Measurements from ENCODE around the gene TMEM248. TPM values are rescaled to one million over a fixed set of nuclear protein-coding genes. Genes with fewer than 3 reads are reported as not detected.
"Not testable (repeated sequence)": the region's sequence is repeated elsewhere in the genome, so short reads cannot be mapped to it uniquely, and the experiment has no call there.

TMEM248 gene
- total RNA-seq, 1 donor from 2014 or later = 97.2 TPM

DNA sequence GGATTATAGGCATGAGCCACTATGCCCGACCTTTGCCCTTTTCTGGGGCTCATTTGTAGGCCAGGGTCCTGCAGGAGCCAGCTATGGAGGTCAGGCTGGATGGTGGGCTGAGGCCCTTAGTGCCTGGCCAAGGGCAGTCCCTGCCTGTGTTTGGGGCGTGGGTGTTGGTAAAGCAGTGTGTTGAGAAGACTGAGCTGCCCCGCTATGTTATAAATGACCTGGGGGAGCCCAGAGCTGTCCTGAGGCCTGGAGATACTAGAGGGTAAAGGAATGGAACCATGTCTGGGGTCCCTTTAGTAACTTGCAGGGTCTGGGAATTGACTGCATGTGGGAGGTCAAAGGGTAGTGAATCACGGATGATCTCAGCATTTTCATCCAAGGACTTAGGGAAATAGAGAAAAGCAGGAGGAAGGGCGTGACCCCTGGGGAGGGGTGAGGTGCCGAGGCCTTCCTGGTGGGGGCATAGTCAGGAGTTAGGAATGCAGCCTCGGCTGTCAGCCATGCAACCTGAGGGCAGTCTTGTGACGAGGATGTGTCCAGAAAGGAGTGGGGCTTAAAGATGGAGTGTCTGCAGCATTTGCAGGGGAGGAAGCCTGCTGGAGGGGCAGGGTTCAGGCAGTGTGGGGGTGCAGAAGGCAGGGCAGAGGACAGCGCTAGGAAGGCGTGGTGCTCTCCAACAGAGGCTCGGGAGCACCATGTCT is 31.5 kb downstream of the TMEM248 start:
- DNase-seq = peak; percentile 75

DNA sequence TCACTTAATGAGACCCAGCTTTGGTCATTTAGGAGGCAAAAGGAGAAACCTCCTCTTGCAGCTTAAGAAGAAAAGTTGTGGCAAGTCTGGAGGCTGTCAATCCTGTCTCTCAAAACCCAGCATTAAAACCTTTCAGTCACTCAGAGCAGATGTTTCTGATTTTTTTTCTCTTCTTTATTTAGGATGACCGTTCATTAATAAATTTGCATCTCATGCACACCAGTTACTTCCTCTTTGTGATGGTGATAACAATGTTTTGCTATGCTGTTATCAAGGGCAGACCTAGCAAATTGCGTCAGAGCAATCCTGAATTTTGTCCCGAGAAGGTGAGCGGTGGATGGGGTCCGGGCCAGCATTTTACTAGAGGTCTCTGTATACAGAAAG is 32.0 kb downstream of the TMEM248 start:
- no peak for DNase-seq

DNA sequence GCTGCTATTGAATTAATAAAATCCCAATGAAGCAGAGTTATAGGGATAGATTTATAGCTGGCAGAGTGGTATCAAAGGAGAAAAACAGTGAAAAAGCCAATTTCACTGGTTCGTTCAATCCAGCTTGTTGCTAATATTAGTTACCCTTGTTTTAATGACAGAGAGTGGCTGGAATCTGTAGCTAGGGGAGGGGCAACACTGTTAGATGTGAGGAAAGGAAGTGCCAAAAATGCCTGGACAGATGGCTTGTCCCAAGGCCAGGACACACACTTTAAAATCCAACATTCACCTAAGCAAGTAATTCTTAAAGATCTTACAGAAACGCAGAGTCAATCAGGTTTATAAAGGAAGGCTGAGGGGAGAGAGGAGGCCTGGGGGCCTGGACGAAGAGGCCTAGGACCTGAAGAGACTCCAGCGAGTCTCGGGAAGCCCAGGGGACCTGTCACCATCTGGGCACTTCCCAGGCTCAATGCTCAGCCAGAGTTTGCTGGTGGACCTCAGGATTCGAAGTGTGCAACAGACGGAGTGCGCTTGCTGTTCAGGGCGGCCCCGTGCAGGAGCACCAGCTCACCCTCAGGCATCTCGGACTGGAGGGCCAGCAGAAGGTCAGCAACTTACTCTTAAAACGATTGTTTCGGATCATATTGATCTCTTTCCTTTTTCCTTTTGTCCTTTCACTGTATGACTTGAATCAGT is 36.7 kb downstream of the TMEM248 start:
- DNase-seq = no peak

DNA sequence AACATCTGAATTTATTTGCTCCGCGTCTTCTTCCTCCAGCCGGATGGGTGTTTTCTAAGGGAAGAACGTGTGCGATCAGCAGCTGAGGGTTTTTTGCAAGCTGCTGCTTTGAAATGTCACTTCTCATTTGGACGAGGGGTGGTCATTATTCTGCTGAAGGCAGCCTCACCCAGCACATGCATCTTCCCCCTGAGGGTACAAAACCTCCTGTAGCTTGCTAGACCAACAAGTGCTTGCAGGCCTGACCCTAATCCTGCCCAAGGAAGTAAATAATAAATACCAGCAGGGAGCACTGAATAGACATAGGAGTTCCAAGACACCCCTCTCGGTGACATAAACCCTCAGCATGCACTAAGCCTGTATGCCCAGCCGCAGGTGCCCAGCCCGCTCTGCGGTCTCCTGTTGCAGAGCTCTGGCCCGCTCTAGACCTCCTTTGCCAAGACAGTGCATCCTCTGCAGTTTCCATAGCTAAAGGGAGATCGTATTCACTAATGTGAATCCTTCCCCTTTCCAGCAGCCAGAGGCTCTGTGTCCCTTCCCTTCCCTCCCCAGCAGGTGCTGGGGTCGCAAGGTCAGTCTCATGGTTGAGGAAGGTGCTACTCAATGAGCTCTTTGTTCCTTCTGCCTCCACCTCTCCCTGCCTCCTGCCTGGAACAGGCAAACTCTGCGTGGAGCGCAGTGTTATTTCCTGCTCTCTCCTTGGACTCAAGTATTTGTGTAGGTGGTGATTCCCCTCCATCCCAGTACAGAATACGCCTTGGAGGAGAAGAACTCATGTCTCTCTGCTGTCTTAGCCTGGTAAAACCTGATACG is 37.7 kb downstream of the TMEM248 start:
- no peak for DNase-seq

DNA sequence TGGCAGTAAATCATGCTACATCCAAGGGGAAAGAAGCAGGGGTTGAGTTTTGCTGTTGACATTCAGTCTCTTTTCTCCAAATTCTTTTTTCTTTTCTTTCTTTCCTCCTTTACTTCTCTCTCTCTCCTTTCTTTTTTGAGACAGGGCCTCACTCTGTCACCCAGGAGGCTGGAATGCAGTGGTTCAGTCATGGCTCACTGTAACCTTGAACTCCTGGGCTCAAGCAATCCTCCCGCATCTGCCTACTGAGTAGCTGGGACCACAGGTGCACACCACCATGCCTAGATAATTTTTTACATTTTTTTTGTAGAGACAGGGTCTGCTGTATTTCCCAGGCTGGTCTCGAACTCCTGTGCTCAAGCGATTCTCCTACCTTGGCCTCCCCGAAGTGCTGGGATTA is 39.2 kb downstream of the TMEM248 start:
- DNase-seq = no peak

DNA sequence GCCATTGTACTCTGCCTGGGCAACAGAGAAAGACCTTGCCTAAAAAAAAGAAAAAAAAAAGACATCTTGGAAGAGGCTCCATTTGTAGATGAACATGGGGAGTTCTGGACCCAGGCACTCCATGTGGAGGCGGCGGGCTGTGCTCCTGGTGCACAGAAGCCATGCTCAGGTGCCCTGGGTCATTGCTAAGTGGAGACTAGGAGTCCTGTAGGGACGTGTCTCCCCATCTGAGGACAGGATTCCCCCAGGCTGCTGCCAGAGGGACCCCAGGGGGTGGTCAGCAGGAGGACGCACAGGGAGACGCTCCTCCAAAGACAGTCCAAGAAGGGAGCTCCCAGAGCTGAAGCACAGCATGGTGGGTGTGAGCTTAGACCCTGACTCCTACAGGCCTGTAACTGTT is 40.1 kb downstream of the TMEM248 start:
- DNase-seq = no peak

DNA sequence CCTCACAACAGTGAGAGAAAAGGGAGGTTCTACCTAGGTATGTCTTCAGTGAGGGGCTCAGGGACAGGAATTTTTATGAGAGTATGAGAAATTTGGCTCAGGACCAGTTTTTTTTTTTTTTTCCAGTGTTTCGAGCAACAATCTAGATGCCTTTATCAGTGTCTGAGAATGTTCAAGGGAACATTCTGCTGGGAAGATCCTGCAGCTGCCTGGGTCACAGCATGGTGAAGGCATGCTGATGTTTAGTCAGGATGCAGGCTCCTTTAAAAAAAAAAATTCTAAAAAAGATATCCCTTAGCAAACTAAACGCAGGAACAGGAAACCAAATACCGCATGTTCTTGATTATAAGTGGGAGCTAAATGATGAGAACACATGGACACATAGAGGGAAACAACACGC is 43.4 kb downstream of the TMEM248 start:
- DNase-seq = no peak

DNA sequence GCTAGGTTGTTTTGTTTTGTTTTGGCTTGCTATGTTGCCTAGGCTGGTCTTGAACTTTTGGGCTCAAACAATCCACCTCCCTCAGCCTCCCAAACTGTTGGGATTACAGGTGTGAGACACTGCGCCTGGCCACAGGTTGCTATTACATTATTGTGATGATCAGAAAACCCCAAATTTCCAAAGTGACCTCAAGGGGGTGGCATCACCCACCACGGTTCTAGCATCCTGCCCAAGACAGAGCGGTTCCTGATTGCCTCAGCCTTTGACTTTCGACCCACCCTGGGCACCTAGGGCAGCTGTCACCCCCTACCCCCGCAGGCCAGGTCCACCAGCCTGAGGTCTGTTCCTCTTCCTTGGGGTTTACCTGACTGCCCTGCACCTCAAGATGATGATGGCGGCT is 46.0 kb downstream of the TMEM248 start:
- no peak for DNase-seq

DNA sequence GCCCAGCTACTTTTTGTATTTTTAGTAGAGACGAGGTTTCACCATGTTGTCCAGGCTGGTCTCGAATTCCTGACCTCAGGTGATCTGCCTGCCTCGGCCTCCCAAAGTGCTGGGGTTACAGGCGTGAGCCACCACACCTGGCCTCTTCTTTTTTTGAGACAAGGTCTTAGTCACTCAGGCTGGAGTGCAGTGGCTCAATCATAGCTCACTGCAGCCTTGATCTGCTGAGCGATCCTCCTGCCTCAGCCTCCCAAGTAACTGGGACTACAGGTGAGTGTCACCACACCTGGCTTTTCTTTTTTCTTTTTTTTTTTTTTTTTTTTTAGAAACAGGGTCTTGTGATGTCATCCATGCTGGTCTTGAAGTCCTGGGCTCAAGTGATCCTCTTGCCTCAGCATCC is 48.0 kb downstream of the TMEM248 start:
- DNase-seq = not testable (repeated sequence)

DNA sequence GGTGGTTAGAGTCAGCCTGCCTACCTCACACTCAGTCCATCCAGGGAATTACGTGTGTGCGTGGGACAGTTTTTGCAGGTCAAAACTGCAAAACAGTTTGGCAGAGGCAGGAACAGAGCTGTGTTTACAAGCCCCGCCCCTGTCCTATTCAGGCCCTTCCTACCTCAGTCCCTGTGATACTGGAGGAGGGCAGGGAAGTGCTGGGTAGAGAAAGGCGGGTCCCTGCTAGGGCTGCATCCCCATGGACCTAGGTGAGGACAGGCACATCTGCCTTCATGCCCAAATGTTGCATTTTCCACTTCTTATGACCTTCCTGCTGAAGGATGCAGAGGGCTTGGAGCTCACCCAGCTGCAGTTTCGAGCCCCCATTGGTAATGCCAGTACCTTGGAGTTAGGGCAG is 49.3 kb downstream of the TMEM248 start:
- DNase-seq = no peak

DNA sequence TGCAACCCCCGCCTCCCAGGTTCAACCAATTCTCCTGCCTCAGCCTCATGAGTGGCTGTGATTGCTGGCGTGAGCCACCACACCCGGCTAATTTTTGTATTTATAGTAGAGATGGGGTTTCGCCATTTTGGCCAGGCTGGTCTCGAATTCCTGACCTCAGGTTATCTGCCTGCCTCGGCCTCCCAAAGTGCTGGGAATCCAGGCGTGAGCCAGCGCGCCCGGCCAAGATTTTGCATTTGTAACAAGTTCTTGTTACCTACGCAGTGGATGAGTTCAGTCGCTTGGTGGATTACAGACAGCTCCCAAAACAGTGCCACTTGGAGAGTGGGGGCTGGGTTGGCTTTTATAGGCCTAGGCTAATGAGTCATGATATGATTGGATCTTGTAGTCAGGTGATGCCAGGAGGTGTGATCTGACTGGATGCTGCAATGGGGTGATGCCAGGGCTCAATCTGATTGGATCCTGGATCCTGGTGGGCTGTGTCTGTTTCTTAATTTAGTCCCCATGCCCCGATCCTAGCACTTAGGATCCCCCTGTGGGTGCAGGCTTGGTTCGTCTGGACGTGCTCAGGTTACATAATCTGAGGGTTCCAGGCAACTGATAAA is 54.1 kb downstream of the TMEM248 start:
- DNase-seq = no peak

DNA sequence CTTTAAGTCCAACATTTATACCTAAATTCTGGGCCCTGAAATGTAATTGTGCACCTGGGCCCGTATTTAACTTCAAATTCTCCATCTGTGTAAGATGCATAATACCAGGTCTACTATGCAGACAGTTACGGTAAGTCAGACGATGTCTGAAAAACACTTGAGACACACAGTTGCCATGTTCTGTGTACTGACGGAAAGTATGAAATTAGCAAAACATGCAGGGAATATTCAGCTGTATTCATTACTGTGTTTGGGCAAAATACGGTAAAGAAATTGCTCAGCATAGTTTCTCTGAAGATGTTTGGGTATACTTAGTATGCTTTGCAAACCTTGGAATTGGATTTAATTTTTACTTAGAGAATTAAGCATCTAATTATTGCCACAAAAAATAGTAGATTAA is 57.3 kb downstream of the TMEM248 start:
- DNase-seq = not testable (repeated sequence)

DNA sequence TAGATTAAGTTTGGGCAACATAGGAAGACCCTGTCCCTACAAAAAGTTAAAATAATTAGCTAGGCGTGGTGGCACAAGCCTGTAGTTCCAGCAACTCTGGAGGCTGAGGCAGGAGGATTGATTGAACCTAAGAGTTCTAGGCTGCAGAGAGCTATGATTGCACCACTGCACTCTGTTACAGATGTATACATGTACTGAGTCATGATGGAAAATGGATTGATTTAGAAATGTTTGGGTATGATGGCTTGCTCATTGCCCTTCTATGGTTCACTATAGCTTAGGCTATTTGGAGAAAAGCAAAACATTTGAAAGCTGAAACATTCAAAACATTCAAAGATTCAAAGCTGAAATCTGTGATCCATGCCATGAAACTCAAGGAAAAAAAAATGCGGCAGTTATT is 58.0 kb downstream of the TMEM248 start:
- not testable (repeated sequence) for DNase-seq

DNA sequence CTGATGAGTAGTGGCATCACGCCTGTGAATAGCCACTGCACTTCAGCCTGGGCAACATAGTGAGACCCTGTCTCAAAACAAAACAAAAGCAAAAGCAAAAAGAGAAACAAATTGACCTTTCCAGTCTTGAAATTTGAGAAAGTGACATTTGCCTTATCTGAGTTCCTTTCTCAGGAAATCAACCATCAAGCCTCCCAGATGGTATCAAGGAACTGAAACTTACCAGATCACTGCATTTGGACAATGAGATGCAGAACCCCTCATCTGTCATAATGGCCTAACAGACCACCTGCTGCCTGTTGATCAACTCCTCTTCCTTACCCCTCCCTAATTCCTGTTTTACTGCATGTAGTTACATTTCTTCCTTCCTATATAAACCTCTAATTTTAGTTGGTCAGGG is 59.3 kb downstream of the TMEM248 start:
- DNase-seq = not testable (repeated sequence)

DNA sequence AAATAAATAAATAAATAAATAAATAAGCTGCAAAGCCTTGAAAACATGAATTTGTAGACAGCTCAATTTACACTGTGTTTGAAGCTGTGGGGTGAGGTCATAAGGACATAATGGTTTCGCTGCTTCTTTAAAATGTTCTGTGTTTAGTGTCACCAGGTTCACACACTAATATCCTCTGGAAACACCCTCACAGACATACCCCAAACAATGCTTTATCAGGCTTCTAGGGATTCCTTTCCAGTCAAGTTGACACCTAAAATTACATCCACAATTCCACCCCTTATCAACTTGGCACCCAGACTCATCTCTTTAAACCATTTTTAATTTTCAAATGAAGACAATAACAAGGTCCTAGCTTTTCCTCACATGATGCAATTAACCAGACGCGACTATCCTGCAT is 68.5 kb downstream of the TMEM248 start:
- DNase-seq = not testable (repeated sequence)

DNA sequence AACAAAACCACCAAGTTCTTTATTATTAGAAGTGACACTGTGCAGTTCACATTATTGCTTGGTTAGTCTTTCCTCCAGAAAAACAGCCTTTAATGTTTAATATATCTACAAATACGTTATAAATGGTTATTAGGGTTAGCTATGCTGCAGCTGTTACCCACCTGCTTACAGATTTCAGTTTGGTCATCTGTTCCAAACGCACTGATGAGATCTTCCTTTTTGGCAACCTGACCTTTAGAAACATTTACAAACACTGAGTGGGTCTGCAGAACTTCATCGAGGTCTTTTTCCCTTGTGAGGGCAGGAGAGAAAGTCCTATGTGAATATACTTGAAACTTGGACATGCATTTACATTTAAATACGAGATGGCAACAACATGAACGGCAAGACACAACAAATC is 73.0 kb downstream of the TMEM248 start:
- DNase-seq = not testable (repeated sequence)

DNA sequence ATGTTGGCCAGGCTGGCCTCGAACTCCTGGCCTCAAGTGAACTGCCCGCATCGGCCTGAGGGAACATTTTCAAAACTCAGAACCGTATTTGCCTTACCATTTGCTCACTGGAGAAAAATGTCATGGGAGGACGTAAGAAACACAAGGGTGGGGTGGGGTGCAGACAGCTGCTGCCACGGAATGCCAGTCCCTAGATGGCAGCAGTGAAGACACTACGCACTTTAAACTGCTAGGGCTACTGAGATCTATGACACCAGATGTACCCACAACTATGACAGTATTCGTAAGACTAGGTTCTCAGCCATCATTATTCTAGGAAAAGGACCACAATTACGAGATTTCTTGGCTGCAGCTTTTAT is 73.6 kb downstream of the TMEM248 start:
- DNase-seq = peak; percentile 78

DNA sequence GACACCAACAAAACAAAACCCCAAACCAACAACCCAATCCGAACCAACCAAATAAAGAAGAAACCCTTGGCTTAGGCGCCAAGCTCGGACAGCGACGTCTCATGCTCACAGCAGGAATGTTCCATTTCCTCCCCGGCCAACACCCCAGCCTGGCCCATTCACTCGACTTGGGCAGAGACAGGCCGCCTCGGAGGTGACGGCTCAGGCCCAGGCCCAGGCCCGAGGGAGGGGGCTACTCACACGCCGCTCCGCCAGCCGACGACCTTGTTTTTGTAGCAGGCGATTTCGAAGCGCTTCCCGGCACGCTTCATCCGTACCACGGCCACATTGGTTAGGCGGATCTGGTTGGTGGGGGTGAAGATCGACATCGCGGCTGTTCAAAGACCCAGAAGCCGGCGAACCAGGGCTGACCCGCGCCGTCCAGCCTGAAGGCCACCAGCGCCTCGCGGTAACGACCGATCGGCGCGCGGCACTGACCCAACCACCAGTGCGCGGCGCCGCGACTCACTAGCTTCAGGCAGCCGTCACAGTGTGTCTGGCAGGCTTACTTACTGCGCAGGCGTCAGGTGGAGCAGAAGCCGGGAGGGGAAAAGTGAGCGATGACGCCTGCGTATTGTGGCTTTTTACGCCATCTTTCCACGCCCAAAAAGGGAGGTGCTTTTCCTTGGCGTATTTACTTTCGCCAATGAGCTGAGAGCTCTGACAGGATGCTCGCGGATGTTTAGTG is 74.2 kb downstream of the TMEM248 start, which contains the start of gene SBDS:
Gene SBDS, minus strand, starts transcription at position 537 of the 727 bp plus-strand sequence. Its CDS starts 169 bp downstream, at position 368.
- peak; percentile 98 for DNase-seq

DNA sequence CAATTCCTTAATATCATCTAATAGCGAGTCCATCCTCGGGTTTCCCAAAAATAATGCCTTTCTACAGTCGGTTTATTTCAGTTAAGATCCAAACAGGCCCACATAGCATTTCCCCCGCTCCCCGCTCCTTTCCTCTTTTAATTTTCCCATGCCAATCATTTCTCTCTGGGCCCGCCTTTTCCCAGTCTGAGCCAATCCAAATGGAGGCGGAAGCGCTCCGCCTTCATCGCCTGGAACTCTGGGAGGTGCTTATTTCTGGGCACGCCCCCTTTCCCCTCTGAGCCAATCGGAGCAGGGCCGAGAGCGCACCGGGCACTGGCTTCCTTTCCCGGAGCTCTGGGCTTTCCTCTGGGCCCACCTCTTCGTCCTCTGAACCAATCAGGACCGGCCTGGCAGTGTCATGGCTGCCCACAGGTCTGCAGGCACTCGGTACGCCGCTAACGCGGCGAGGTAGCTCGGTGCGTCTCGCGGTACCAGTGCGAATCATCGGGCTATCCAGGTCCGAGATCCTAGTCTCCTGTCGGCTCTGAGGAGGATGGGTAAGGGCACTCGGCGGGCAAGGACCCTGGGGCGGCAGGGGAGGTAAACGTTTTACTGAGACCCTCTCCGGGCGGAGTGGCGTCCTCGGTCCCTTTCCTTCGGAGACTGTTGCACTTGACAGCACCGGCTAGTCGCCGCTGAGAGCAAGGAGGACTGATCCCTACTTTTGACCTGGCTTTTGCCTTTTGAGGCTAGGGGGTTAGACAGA is 75.6 kb downstream of the TMEM248 start, which contains the start of gene TYW1:
Gene TYW1, plus strand, starts transcription at position 390 of the 748 bp plus-strand sequence. Its CDS starts 146 bp downstream, at position 536.
- DNase-seq = peak; percentile 98

DNA sequence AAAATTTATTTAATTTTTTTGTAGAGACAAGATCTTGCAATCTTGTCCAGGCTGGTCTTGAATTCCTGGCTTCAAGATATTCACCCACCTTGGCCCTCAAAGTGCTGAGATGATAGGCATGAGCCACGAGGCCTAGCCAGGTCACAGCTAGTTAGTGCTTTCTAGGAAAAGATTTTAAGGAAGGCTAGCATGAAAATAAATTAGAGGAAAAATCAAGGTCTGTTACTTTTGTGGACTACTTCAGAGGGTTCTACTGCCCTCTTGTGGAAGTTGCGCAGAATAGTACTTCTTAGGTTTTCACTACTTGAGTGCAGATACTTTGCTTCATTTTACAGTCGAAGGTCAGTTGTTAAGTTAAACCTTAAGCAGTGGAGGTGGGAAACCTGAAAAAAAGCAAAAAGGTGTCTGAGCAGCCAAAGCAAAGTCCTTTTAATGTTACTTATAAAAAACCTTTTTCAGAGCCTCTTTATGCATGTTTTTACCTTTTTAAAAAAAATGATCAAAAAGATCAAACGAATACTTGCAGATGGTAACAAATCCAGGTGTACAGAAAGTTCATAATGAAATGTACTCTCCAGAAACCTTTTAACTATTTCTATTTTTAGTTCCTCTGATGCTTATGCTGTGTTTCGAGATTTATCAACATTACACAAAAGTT is 79.7 kb downstream of the TMEM248 start:
- peak; percentile 11 for DNase-seq

DNA sequence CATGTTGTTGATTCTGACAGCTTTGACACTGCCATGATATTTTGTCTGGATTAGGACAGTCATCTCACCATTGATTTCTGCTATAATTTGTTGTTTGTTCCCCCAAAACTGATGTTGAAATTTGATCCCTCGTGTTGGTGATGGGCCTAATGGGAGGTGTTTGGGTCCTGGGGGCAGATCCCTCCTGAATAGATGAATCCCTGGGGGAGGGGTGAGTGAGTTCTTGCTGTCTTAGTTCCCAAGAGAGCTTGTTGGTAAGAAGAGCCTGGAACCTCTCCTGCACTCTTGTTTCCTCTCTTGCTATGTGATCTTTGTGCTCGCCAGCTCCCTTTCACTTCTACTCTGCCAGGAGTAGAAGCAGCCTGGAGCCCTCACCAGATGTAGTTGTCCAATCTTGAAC is 83.1 kb downstream of the TMEM248 start:
- not testable (repeated sequence) for DNase-seq
